ENCODE data around the gene RANGAP1.

The RANGAP1 gene

DNA sequence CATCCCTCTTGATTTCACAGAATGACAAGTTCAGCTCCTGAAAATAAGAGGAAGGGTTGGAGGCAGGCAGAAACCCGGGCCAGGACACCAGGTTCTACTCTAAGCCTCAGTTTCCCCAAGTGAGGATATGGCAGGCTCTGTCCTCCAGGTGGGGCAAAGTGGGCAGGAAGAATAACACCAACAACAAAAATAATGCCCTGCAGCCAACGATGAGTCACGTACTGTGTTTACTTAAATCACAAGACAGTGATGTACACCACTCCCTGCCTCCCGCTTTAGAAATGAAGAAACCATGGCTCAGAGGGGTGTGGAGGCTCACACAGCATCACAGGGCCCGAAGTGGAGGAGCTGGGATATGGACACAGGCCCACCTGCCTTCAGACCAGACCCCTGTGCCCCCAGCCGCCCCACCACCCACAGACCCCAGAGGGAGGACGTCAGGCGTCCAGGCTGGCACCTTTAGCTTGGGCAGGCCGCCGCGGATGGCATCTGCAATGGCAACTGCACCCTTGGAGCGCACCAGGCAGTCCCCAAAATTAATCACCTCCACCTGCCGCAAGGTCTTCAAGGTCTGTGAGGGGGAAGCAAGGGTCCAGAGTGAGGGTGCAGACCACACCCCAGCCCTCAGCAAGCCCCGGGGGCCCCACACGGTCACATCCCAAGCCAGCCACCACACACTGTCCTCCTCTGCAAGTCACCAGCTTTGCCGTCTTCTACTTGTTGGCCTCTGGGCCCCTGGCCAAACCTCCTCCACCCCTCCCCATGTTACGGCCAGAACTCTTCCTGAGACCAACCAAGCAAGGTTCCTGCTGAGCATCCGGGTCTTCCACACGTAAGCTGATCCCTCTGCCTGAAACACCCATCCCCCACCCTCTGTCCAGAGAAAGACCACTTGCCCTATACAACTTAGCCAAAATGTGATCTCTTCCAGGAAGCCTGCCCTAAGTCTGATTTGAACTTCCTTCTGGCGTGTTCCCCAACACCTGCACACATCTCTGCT lies 29.4 kb downstream of the RANGAP1 start:
- peaks cover 5% of the 10 kb centered on the region; the same call in 1 of the 2 replicates for H3K36me3 ChIP-seq (ENCODE audit: insufficient read depth)
- no peak overlapping the region for H3K4me2 ChIP-seq
- H3K4me1 ChIP-seq (ENCODE audit: low read depth, poor library complexity, severe bottlenecking), result no peaks in the 10 kb centered on the region
- no peak overlapping the region for H3K4me3 ChIP-seq (IDR thresholded peaks at IDR 0.05; ENCODE audit: insufficient read depth, low read depth, low read length)
- TF ChIP-seq, protein P1, sequence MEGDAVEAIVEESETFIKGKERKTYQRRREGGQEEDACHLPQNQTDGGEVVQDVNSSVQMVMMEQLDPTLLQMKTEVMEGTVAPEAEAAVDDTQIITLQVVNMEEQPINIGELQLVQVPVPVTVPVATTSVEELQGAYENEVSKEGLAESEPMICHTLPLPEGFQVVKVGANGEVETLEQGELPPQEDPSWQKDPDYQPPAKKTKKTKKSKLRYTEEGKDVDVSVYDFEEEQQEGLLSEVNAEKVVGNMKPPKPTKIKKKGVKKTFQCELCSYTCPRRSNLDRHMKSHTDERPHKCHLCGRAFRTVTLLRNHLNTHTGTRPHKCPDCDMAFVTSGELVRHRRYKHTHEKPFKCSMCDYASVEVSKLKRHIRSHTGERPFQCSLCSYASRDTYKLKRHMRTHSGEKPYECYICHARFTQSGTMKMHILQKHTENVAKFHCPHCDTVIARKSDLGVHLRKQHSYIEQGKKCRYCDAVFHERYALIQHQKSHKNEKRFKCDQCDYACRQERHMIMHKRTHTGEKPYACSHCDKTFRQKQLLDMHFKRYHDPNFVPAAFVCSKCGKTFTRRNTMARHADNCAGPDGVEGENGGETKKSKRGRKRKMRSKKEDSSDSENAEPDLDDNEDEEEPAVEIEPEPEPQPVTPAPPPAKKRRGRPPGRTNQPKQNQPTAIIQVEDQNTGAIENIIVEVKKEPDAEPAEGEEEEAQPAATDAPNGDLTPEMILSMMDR (conservative IDR thresholded peaks at IDR 0.05; ENCODE audit: low read depth, low read length), result no peak
- H3K27me3 ChIP-seq (ENCODE audit: insufficient read depth, low read depth), result no peaks in the 10 kb centered on the region
- H4K20me1 ChIP-seq (ENCODE audit: insufficient read depth), result no peaks in the 10 kb centered on the region
- H2AFZ ChIP-seq (ENCODE audit: low read depth), result no peak overlapping the region
- no peak overlapping the region for H3K27ac ChIP-seq
- H3K9ac ChIP-seq, result no peak overlapping the region
- no peaks in the 10 kb centered on the region for H3K79me2 ChIP-seq (ENCODE audit: insufficient read depth, low read depth)

DNA sequence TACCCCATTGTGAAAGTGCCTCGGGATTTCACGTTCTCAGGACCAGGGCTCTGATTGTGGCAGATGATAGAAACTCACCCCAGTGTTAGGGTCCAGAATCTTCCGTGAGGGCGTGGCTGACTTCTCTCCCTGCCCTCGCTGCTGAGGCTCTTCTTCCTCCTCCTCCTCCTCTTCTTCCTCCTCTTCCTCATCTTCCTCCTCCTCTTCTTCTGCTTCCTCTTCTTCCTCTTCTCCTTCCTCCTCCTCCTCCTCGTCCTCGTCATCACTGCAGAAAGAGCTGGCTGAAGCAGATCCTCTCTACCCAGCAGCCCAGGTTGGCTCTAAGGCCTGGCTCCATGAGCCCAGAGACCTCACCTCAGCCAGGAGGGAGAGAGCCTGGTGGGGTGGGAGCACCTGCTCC lies 31.8 kb downstream of the RANGAP1 start:
- Histone ChIP-seq H3K27ac (no peak overlapping the region), H4K20me1 (ENCODE audit: insufficient read depth) (no peaks in the 10 kb centered on the region), H3K36me3 (ENCODE audit: insufficient read depth) (peaks cover 5% of the 10 kb centered on the region; the same call in 1 of the 2 replicates), H3K4me1 (ENCODE audit: low read depth, poor library complexity, severe bottlenecking) (no peaks in the 10 kb centered on the region), H3K9ac (no peak overlapping the region), H3K79me2 (ENCODE audit: insufficient read depth, low read depth) (no peaks in the 10 kb centered on the region), H3K27me3 (ENCODE audit: insufficient read depth, low read depth) (no peaks in the 10 kb centered on the region), H2AFZ (ENCODE audit: low read depth) (no peak overlapping the region), H3K4me2 (no peak overlapping the region), H3K4me3 (IDR thresholded peaks at IDR 0.05; ENCODE audit: insufficient read depth, low read depth, low read length) (no peak overlapping the region)
- TF ChIP-seq, protein P1 (conservative IDR thresholded peaks at IDR 0.05; ENCODE audit: low read depth, low read length), result no peak

DNA sequence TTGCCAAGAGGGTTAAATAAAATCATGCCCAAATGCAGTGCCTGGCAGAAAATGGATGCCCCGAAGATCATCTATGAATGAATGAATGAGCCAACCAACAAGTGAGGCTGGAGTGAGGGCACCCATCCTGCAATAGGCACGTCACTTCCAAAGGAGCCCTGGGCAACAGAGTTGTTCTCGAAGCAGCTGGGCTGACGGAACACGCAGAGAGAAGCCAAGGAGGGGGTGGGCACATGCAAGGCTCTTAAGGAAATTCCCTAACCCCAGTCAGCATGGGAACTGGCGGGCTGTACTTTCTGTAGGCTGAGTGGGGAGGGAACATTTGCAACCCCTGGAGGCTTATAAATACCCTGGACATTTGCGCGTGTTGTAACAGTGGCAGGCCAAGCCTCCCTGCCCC lies 33.6 kb downstream of the RANGAP1 start:
- Histone ChIP-seq H4K20me1 (ENCODE audit: insufficient read depth) (no peaks in the 10 kb centered on the region), H3K79me2 (ENCODE audit: insufficient read depth, low read depth) (no peaks in the 10 kb centered on the region), H2AFZ (ENCODE audit: low read depth) (no peak overlapping the region), H3K9ac (no peak overlapping the region), H3K27me3 (ENCODE audit: insufficient read depth, low read depth) (no peaks in the 10 kb centered on the region), H3K27ac (no peak overlapping the region), H3K4me3 (IDR thresholded peaks at IDR 0.05; ENCODE audit: insufficient read depth, low read depth, low read length) (no peak overlapping the region), H3K36me3 (ENCODE audit: insufficient read depth) (peaks cover 5% of the 10 kb centered on the region; the same call in 1 of the 2 replicates), H3K4me1 (ENCODE audit: low read depth, poor library complexity, severe bottlenecking) (no peaks in the 10 kb centered on the region), H3K4me2 (no peak overlapping the region)
- TF ChIP-seq, protein P1 (conservative IDR thresholded peaks at IDR 0.05; ENCODE audit: low read depth, low read length), result no peak

DNA sequence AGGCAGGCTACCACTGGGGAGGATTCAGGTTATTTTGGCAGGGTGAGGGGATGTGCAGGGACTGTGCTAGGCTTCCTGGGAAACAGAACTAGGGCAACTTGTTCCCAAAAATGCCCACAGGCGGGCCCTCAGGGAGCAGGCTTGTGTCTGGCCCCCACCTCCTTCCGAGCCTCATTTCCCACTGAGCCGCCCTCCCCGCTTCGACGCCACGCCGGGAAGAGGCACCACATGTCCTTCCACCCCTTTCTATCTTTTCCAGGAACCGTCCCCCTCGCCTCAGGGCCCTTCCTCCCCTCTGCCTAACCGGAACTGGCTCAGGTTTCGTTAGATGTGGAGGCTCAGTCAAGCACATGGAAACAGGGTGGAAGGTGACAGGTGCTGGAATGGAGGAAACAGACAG lies 35.9 kb downstream of the RANGAP1 start:
- no peaks in the 10 kb centered on the region for H4K20me1 ChIP-seq (ENCODE audit: insufficient read depth)

More for the DNA sequence above, 35.9 kb downstream of the RANGAP1 start:
- Histone ChIP-seq H3K36me3 (ENCODE audit: insufficient read depth) (peaks cover 5% of the 10 kb centered on the region; the same call in 1 of the 2 replicates), H3K79me2 (ENCODE audit: insufficient read depth, low read depth) (no peaks in the 10 kb centered on the region), H3K4me1 (ENCODE audit: low read depth, poor library complexity, severe bottlenecking) (no peaks in the 10 kb centered on the region), H3K9ac (no peak overlapping the region), H3K27ac (no peak overlapping the region), H3K4me2 (no peak overlapping the region), H3K27me3 (ENCODE audit: insufficient read depth, low read depth) (no peaks in the 10 kb centered on the region), H2AFZ (ENCODE audit: low read depth) (no peak overlapping the region), H3K4me3 (IDR thresholded peaks at IDR 0.05; ENCODE audit: insufficient read depth, low read depth, low read length) (no peak overlapping the region)
- TF ChIP-seq, protein P1 (conservative IDR thresholded peaks at IDR 0.05; ENCODE audit: low read depth, low read length), result no peak

All from KMS-11 (cell line).